ENCODE measurements around the gene CCL11. TPM values are rescaled to one million over a fixed set of nuclear protein-coding genes. Genes with fewer than 3 reads are reported as not detected.

CCL11 gene
- total and polyA plus RNA-seq, 4 experiments from 2014 or later: not detected

DNA sequence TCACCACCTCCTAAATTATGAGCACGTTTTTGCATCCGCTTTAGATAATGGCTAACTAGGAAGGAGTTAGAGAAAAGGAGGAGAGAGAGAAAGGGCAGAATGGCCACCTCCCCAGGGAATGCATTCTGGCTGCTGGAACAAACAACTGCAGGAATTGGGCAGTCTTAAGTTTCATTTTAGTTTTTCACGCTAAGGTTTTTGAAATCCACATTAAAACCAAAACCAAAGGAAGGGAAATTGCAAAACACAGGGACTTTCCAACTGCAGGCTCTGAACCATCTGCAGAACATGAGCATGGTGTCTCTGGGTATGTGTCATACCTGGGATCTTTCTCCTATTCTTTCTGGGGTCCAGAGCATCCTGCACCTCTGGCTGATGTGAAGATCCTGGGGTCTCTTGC, 21.6 kb downstream of the CCL11 start:
- intact Hi-C loops (cut with micrococcal nuclease): no loop called here
- no peak overlapping the region for H3K27ac ChIP-seq (ENCODE audit: low read depth, low read length)
- H3K9me3 ChIP-seq (ENCODE audit: control insufficient read depth in 1 of 2, low read length in 2 of 2): no peaks in the 10 kb centered on the region
- no peaks in the 10 kb centered on the region for H3K4me1 ChIP-seq (ENCODE audit: insufficient read depth, low read length)
- Mint-ChIP-seq H3K4me1 (no peaks in the 10 kb centered on the region), H3K36me3 (no peaks in the 10 kb centered on the region), H3K9me3 (no peaks in the 10 kb centered on the region), H3K27ac (no peak overlapping the region), H3K4me3 (no peak overlapping the region), H3K27me3 (peaks cover 6 to 9% of the 10 kb centered on the region in 2 donors)
- CTCF ChIA-PET (ENCODE audit: partially characterized antibody): no interaction called here
- H3K27me3 ChIP-seq (ENCODE audit: insufficient read depth, low read length): no peaks in the 10 kb centered on the region
- no peak overlapping the region for H3K4me3 ChIP-seq (ENCODE audit: low read length in 2 of 2)
- POLR2A ChIA-PET (ENCODE audit: partially characterized antibody): no interaction called here
- DNase-seq: no peak
- no peaks in the 10 kb centered on the region for H3K36me3 ChIP-seq (ENCODE audit: insufficient read depth, low read length)

GRCh38 chr17:34308371-34308770, 22.8 kb downstream of the CCL11 start:
- no peaks in the 10 kb centered on the region for H3K9me3 ChIP-seq (ENCODE audit: control insufficient read depth in 1 of 2, low read length in 2 of 2)
- ChIA-PET POLR2A (ENCODE audit: partially characterized antibody) (no interaction called here), CTCF (ENCODE audit: partially characterized antibody) (no interaction called here)
- no peaks in the 10 kb centered on the region for H3K27me3 ChIP-seq (ENCODE audit: insufficient read depth, low read length)
- no peaks in the 10 kb centered on the region for H3K4me1 ChIP-seq (ENCODE audit: insufficient read depth, low read length)
- Mint-ChIP-seq H3K4me3 (no peak overlapping the region), H3K4me1 (no peaks in the 10 kb centered on the region), H3K27ac (no peak overlapping the region), H3K27me3 (peaks cover 12 to 19% of the 10 kb centered on the region in 2 donors), H3K36me3 (no peaks in the 10 kb centered on the region), H3K9me3 (no peaks in the 10 kb centered on the region)
- no peaks in the 10 kb centered on the region for H3K36me3 ChIP-seq (ENCODE audit: insufficient read depth, low read length)
- H3K4me3 ChIP-seq (ENCODE audit: low read length in 2 of 2): no peak overlapping the region
- no peak overlapping the region for H3K27ac ChIP-seq (ENCODE audit: low read depth, low read length)
- intact Hi-C loops (cut with micrococcal nuclease): no loop called here
- no peak for DNase-seq

DNA sequence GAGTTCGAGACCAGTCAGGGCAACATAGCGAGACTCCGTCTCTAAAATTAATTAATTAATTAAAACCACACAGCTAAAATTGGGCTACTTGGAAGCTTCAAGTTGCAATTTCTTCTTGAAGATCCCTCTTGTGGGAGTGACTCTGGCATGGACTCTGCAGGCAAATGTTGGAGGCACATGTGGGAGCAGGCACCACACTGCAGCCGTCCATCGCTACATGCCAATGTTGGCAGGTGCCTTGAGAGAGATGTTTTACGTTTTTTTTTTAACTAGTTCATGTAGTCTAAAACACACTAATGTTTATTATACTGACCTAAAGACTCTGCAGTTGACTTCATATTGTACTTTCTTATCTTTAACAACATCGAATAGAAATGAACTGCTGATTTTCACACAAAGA, 25.7 kb downstream of the CCL11 start:
- Histone ChIP-seq H3K27ac (ENCODE audit: low read depth, low read length) (no peak overlapping the region), H3K4me1 (ENCODE audit: insufficient read depth, low read length) (no peaks in the 10 kb centered on the region), H3K9me3 (ENCODE audit: control insufficient read depth in 1 of 2, low read length in 2 of 2) (no peaks in the 10 kb centered on the region), H3K27me3 (ENCODE audit: insufficient read depth, low read length) (no peaks in the 10 kb centered on the region), H3K4me3 (ENCODE audit: low read length in 2 of 2) (no peak overlapping the region), H3K36me3 (ENCODE audit: insufficient read depth, low read length) (no peaks in the 10 kb centered on the region)
- intact Hi-C loops (cut with micrococcal nuclease): no loop called here
- no peak for DNase-seq
- Mint-ChIP-seq H3K27ac (peak overlapping the region in 1 of 7 donors; percentile 20), H3K27me3 (peaks cover 13 to 18% of the 10 kb centered on the region in 2 donors), H3K4me1 (no peaks in the 10 kb centered on the region), H3K4me3 (no peak overlapping the region), H3K36me3 (no peaks in the 10 kb centered on the region), H3K9me3 (no peaks in the 10 kb centered on the region)
- CTCF ChIA-PET (ENCODE audit: partially characterized antibody): interaction anchor here (1.2 kb wide), 1 partner anchor 11 kb away, joined by 4 read pairs; no protein-coding TSS in a partner anchor
- POLR2A ChIA-PET (ENCODE audit: partially characterized antibody): no interaction called here

GRCh38 chr17:34312080-34312479, 26.5 kb downstream of the CCL11 start:
- no peak overlapping the region for H3K27ac ChIP-seq (ENCODE audit: low read depth, low read length)
- no peaks in the 10 kb centered on the region for H3K36me3 ChIP-seq (ENCODE audit: insufficient read depth, low read length)
- H3K4me3 ChIP-seq (ENCODE audit: low read length in 2 of 2): no peak overlapping the region
- H3K4me3 Mint-ChIP-seq: no peak overlapping the region
- H3K36me3 Mint-ChIP-seq: no peaks in the 10 kb centered on the region
- intact Hi-C loops (cut with micrococcal nuclease): no loop called here
- no peak overlapping the region for H3K27ac Mint-ChIP-seq
- ChIA-PET CTCF (ENCODE audit: partially characterized antibody) (no interaction called here), POLR2A (ENCODE audit: partially characterized antibody) (no interaction called here)
- no peaks in the 10 kb centered on the region for H3K27me3 ChIP-seq (ENCODE audit: insufficient read depth, low read length)
- peaks cover 15 to 21% of the 10 kb centered on the region in 2 donors for H3K27me3 Mint-ChIP-seq
- no peak for DNase-seq
- H3K9me3 Mint-ChIP-seq: no peaks in the 10 kb centered on the region
- no peaks in the 10 kb centered on the region for H3K4me1 Mint-ChIP-seq
- H3K4me1 ChIP-seq (ENCODE audit: insufficient read depth, low read length): no peaks in the 10 kb centered on the region
- H3K9me3 ChIP-seq (ENCODE audit: control insufficient read depth in 1 of 2, low read length in 2 of 2): no peaks in the 10 kb centered on the region

- Mint-ChIP-seq H3K36me3 (no peaks in the 10 kb centered on the region), H3K9me3 (peaks cover 0 to 5% (median 0%) of the 10 kb centered on the region in 8 donors), H3K4me1 (no peaks in the 10 kb centered on the region), H3K27me3 (peaks cover 16 to 21% of the 10 kb centered on the region in 2 donors), H3K27ac (no peak overlapping the region), H3K4me3 (no peak overlapping the region)
- POLR2A ChIA-PET (ENCODE audit: partially characterized antibody): no interaction called here
- Histone ChIP-seq H3K4me3 (ENCODE audit: low read length in 2 of 2) (no peak overlapping the region), H3K27ac (ENCODE audit: low read depth, low read length) (no peak overlapping the region), H3K36me3 (ENCODE audit: insufficient read depth, low read length) (no peaks in the 10 kb centered on the region), H3K9me3 (ENCODE audit: control insufficient read depth in 1 of 2, low read length in 2 of 2) (no peaks in the 10 kb centered on the region), H3K27me3 (ENCODE audit: insufficient read depth, low read length) (no peaks in the 10 kb centered on the region), H3K4me1 (ENCODE audit: insufficient read depth, low read length) (no peaks in the 10 kb centered on the region)
- DNase-seq: no peak
- intact Hi-C loops (cut with micrococcal nuclease): no loop called here
- CTCF ChIA-PET (ENCODE audit: partially characterized antibody): no interaction called here
Observed at GRCh38 chr17:34313164-34313563, 27.6 kb downstream of the CCL11 start.

DNA sequence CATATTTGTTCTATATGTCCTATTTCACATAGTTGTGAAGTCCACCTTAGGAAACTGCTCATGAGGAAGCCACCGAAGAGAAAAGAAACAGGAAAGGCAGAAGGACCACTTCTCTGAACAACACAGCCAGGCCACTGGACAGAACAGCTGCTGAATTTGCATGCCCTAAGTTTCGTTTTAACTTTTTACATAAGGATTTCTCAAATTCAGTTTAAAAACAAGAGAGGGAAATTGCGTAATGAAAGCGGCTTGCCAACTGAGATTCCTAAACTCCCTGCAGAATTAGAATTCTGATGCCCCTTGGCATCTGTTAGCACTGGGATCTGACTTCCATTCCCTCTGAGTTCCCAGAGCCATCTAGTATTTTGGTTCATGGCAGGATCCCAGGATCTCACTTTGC, 28.7 kb downstream of the CCL11 start:
- Histone ChIP-seq H3K4me1 (ENCODE audit: insufficient read depth, low read length) (no peaks in the 10 kb centered on the region), H3K4me3 (ENCODE audit: low read length in 2 of 2) (no peak overlapping the region), H3K27ac (ENCODE audit: low read depth, low read length) (no peak overlapping the region), H3K9me3 (ENCODE audit: control insufficient read depth in 1 of 2, low read length in 2 of 2) (no peaks in the 10 kb centered on the region), H3K36me3 (ENCODE audit: insufficient read depth, low read length) (no peaks in the 10 kb centered on the region), H3K27me3 (ENCODE audit: insufficient read depth, low read length) (no peaks in the 10 kb centered on the region)
- H3K27me3 Mint-ChIP-seq: peaks cover 16 to 22% of the 10 kb centered on the region in 2 donors
- ChIA-PET POLR2A (ENCODE audit: partially characterized antibody) (no interaction called here), CTCF (ENCODE audit: partially characterized antibody) (no interaction called here)
- no peak for DNase-seq
- H3K4me3 Mint-ChIP-seq: no peak overlapping the region
- H3K36me3 Mint-ChIP-seq: no peaks in the 10 kb centered on the region
- H3K9me3 Mint-ChIP-seq: peaks cover 0 to 5% (median 0%) of the 10 kb centered on the region in 8 donors
- no peak overlapping the region for H3K27ac Mint-ChIP-seq
- intact Hi-C loops (cut with micrococcal nuclease): no loop called here
- no peaks in the 10 kb centered on the region for H3K4me1 Mint-ChIP-seq

DNA sequence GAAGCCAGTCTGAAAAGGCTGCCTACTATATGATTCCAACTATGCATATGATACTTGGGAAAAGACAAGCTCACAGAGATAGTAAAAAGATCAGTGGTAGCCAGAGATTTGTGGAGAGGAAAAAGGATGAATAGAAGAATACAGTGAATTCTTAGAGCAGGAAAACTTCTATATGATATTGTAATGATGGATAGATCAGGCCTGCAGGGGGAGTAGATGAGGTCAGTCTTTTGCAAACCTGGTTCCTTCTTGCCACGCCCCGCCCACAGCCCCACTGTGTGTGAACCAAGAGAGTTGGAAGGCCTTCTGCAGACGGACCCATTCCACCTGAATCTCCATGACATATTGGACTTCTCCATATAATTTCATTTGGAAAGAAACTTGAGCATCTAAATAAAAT, 32.9 kb downstream of the CCL11 start:
- Histone ChIP-seq H3K4me3 (ENCODE audit: low read length in 2 of 2) (no peak overlapping the region), H3K27me3 (ENCODE audit: insufficient read depth, low read length) (no peaks in the 10 kb centered on the region), H3K9me3 (ENCODE audit: control insufficient read depth in 1 of 2, low read length in 2 of 2) (no peaks in the 10 kb centered on the region), H3K36me3 (ENCODE audit: insufficient read depth, low read length) (no peaks in the 10 kb centered on the region), H3K27ac (ENCODE audit: low read depth, low read length) (no peak overlapping the region), H3K4me1 (ENCODE audit: insufficient read depth, low read length) (no peaks in the 10 kb centered on the region)
- no peaks in the 10 kb centered on the region for H3K4me1 Mint-ChIP-seq
- H3K9me3 Mint-ChIP-seq: peaks cover 0 to 5% (median 0%) of the 10 kb centered on the region in 8 donors
- H3K4me3 Mint-ChIP-seq: no peak overlapping the region
- DNase-seq: no peak
- H3K27ac Mint-ChIP-seq: no peak overlapping the region
- H3K27me3 Mint-ChIP-seq: peaks cover 7 to 13% of the 10 kb centered on the region in 2 donors
- CTCF ChIA-PET (ENCODE audit: partially characterized antibody): no interaction called here
- POLR2A ChIA-PET (ENCODE audit: partially characterized antibody): no interaction called here
- intact Hi-C loops (cut with micrococcal nuclease): no loop called here
- no peaks in the 10 kb centered on the region for H3K36me3 Mint-ChIP-seq

GRCh38 chr17:34319039-34319483, 33.5 kb downstream of the CCL11 start, which contains the start of gene CCL8:
Gene CCL8, plus strand, starts transcription at chr17:34319435. Its CDS starts 67 bp downstream, at chr17:34319502.
- Histone ChIP-seq H3K9me3 (ENCODE audit: control insufficient read depth in 1 of 2, low read length in 2 of 2) (no peaks in the 10 kb centered on the region), H3K4me1 (ENCODE audit: insufficient read depth, low read length) (no peaks in the 10 kb centered on the region), H3K27ac (ENCODE audit: low read depth, low read length) (no peak within 1 kb of the TSS), H3K4me3 (ENCODE audit: low read length in 2 of 2) (no peak within 1 kb of the TSS), H3K36me3 (ENCODE audit: insufficient read depth, low read length) (no peaks in the 10 kb centered on the region), H3K27me3 (ENCODE audit: insufficient read depth, low read length) (no peaks in the 10 kb centered on the region)
- Mint-ChIP-seq H3K9me3 (peaks cover 0 to 8% (median 4%) of the 10 kb centered on the region in 8 donors), H3K4me1 (no peaks in the 10 kb centered on the region), H3K4me3 (no peak within 1 kb of the TSS), H3K36me3 (no peaks in the 10 kb centered on the region), H3K27me3 (peaks cover 4 to 10% of the 10 kb centered on the region in 2 donors), H3K27ac (no peak within 1 kb of the TSS)
- DNase-seq: no peak
- CTCF ChIA-PET (ENCODE audit: partially characterized antibody): no interaction called here
- POLR2A ChIA-PET (ENCODE audit: partially characterized antibody): no interaction called here
- intact Hi-C loops (cut with micrococcal nuclease): no loop called here

Measured in CD4-positive, alpha-beta memory T cell (primary cell).